ENCODE measurements around the gene RNASEL.
A peak's percentile ranks its signal among the peaks of the same experiment; 100 is the strongest.
"Not testable (repeated sequence)": the region's sequence is repeated elsewhere in the genome, so short reads cannot be mapped to it uniquely, and the experiment has no call there.

Gene RNASEL

GRCh38 chr1:182588500-182589396 lies at the start of gene RNASEL:
RNASEL (minus strand) TSS chr1:182589256; CDS start chr1:182586806, 2,450 bp downstream.
- DNase-seq = peak; percentile 8

GRCh38 chr1:182637769-182638168 lies 48.7 kb upstream of the RNASEL start:
- DNase-seq = no peak

- DNase-seq = no peak
Measured at GRCh38 chr1:182635871-182636270, 46.8 kb upstream of the RNASEL start.

- DNase-seq = peak; percentile 77
Measured at GRCh38 chr1:182634306-182635072, 45.4 kb upstream of the RNASEL start.

GRCh38 chr1:182633657-182634281 lies 44.7 kb upstream of the RNASEL start:
- DNase-seq = peak; percentile 97

- DNase-seq = no peak
Measured at GRCh38 chr1:182633031-182633430, 44.0 kb upstream of the RNASEL start.

GRCh38 chr1:182632441-182632857 lies 43.4 kb upstream of the RNASEL start:
- not testable (repeated sequence) for DNase-seq

GRCh38 chr1:182631954-182632353 lies 42.9 kb upstream of the RNASEL start:
- no peak for DNase-seq

GRCh38 chr1:182631053-182631677 lies 42.1 kb upstream of the RNASEL start:
- DNase-seq = no peak

- DNase-seq = no peak
Measured at GRCh38 chr1:182630586-182630985, 41.5 kb upstream of the RNASEL start.

- no peak for DNase-seq
Measured at GRCh38 chr1:182629499-182630096, 40.5 kb upstream of the RNASEL start.

GRCh38 chr1:182629080-182629479 lies 40.0 kb upstream of the RNASEL start:
- no peak for DNase-seq

GRCh38 chr1:182628657-182629056 lies 39.6 kb upstream of the RNASEL start:
- DNase-seq = no peak

- no peak for DNase-seq
Measured at GRCh38 chr1:182627622-182628021, 38.6 kb upstream of the RNASEL start.

- no peak for DNase-seq
Measured at GRCh38 chr1:182626527-182626926, 37.5 kb upstream of the RNASEL start.

GRCh38 chr1:182625719-182626504 lies 36.9 kb upstream of the RNASEL start:
- DNase-seq = no peak

GRCh38 chr1:182625024-182625423 lies 36.0 kb upstream of the RNASEL start:
- DNase-seq = no peak

- no peak for DNase-seq
Measured at GRCh38 chr1:182624577-182624976, 35.5 kb upstream of the RNASEL start.

GRCh38 chr1:182622901-182623528 lies 34.0 kb upstream of the RNASEL start:
- no peak for DNase-seq

- no peak for DNase-seq
Measured at GRCh38 chr1:182621906-182622305, 32.9 kb upstream of the RNASEL start.

- no peak for DNase-seq
Measured at GRCh38 chr1:182620924-182621585, 32.0 kb upstream of the RNASEL start.

Measured in SHP77 treated with DMSO at 0.1 percent for 48 hours (cell line).